GM12878 (cell line): Measurements from ENCODE around the gene PRKCE. TPM values are rescaled to one million over a fixed set of nuclear protein-coding genes. Genes with fewer than 3 reads are reported as not detected.

Experiments
- ATAC-seq: fragments of 200-7000 bp; cut with Tn5 transposase; 3 replicates; pipeline ENCODE4 v1.9.1; 2020; ENCODE audit warnings: mild to moderate bottlenecking, moderate library complexity
- BruUV-seq: library from RNA; stranded (reverse); fragments of 400-500 nt; replicated peaks from 2 replicates; lab custom pipeline; 2021; lab: Mats Ljungman, UMichigan
- CTCF ChIA-PET: fragments of 300-600 bp; sonication (Branson Sonifier 250); formaldehyde crosslinking; extraction: SDS; loops from one replicate; lab custom pipeline; 2021; ENCODE audit warnings: inconsistent platforms; lab: Yijun Ruan, JAX
- POLR2A ChIA-PET: fragments of 350-600 bp; formaldehyde crosslinking; extraction: SDS; loops from one replicate; lab custom pipeline; 2021; ENCODE audit warnings: inconsistent platforms; lab: Charles Lee
- RAD21 ChIA-PET: fragments of 300-600 bp; sonication (Branson Sonifier 250); formaldehyde crosslinking; loops from one replicate; lab custom pipeline; 2023; ENCODE audit warnings: antibody characterized with exemption; ENCODE audit not compliant: unreplicated experiment; lab: Charles Lee
- SMC1A ChIA-PET: fragments of 300-600 bp; sonication (Branson Sonifier 250); formaldehyde crosslinking; loops from one replicate; lab custom pipeline; 2023; ENCODE audit not compliant: unreplicated experiment, uncharacterized antibody; lab: Charles Lee
- DNase-seq: peaks from one replicate; pipeline ENCODE4 v3.0.0-alpha.2; 2011; ENCODE audit warnings: low read depth, low spot score
- FAIRE-seq: peaks from 3 replicates; lab custom pipeline; 2011; peaks lifted over from hg19 to GRCh38; lab: Jason Lieb, UNC
- H2AFZ ChIP-seq: 2 replicates; pipeline ENCODE4 v1.6.0; 2011; ENCODE audit warnings: low read depth, low read length, control low read depth; ENCODE audit not compliant: control insufficient read depth
- H3K27ac ChIP-seq: 2 replicates; pipeline ENCODE4 v1.5.1; 2011; ENCODE audit warnings: control low read depth; ENCODE audit not compliant: control insufficient read depth, insufficient read depth
- H3K27me3 ChIP-seq, 2 experiments: replicated peaks in 1 of 2; 2 replicates each; pipeline versions ENCODE4 v1.6.0 to v1.6.1; 2011; ENCODE audit warnings: low read length in 1 of 2; ENCODE audit not compliant: control insufficient read depth in 2 of 2, insufficient read depth in 2 of 2
- H3K36me3 ChIP-seq, 2 experiments: 2 replicates each; pipeline ENCODE4 v1.5.1; 2011; ENCODE audit warnings: low read length in 1 of 2; ENCODE audit not compliant: control insufficient read depth in 2 of 2, insufficient read depth in 2 of 2
- H3K4me1 ChIP-seq: 2 replicates; pipeline ENCODE4 v1.6.1; 2011; ENCODE audit warnings: mild to moderate bottlenecking, low read length, moderate library complexity, mixed read lengths; ENCODE audit not compliant: control insufficient read depth, insufficient read depth
- H3K4me2 ChIP-seq: 2 replicates; pipeline ENCODE4 v1.6.0; 2011; ENCODE audit warnings: control low read depth; ENCODE audit not compliant: control insufficient read depth, insufficient read depth
- H3K4me3 ChIP-seq: fragments of 200-600 bp; sonication (generic); 2 replicates; pipeline ENCODE4 v1.5.1; 2016
- H3K79me2 ChIP-seq: 2 replicates; pipeline ENCODE4 v1.6.0; 2011; ENCODE audit warnings: low read length; ENCODE audit not compliant: control insufficient read depth, insufficient read depth
- H3K9ac ChIP-seq: 2 replicates; pipeline ENCODE4 v1.8.0; 2011; ENCODE audit warnings: low read length, control low read depth, mixed read lengths; ENCODE audit not compliant: control insufficient read depth, insufficient read depth
- H3K9me3 ChIP-seq: replicated peaks from 3 replicates; pipeline ENCODE4 v1.5.1; 2011; ENCODE audit warnings: mild to moderate bottlenecking, low read length; ENCODE audit not compliant: control insufficient read depth, insufficient read depth
- H4K20me1 ChIP-seq: 2 replicates; pipeline ENCODE4 v1.6.0; 2011; ENCODE audit not compliant: control insufficient read depth, insufficient read depth
- BHLHE40 ChIP-seq, 2 experiments: fragments of 450-650 bp in 1 of 2; IDR thresholded peaks; 2 replicates each; pipeline ENCODE4 v1.6.1; 2011 to 2017; ENCODE audit warnings: low read depth in 2 of 2, borderline replicate concordance in 1 of 2, improper control_type of control experiment in 1 of 2, low read length in 1 of 2, mild to moderate bottlenecking in 1 of 2
- FOXM1 ChIP-seq: IDR thresholded peaks from 2 replicates; pipeline ENCODE4 v1.6.1; 2012; ENCODE audit warnings: low read depth, mild to moderate bottlenecking, inconsistent platforms, low read length, moderate library complexity
- IRF4 ChIP-seq: IDR thresholded peaks from 2 replicates; pipeline ENCODE4 v1.6.1; 2011; ENCODE audit warnings: low read depth, low read length
- MEF2B ChIP-seq: fragments of 450-650 bp; IDR thresholded peaks from 2 replicates; pipeline ENCODE4 v1.6.1; 2018; ENCODE audit warnings: mild to moderate bottlenecking, moderate library complexity; ENCODE audit not compliant: partially characterized antibody, poor library complexity, severe bottlenecking
- MXI1 ChIP-seq: fragments of 150-350 bp; IDR thresholded peaks from 2 replicates; pipeline ENCODE4 v1.6.1; 2011; ENCODE audit warnings: low read depth, mild to moderate bottlenecking, inconsistent platforms, low read length, improper control_type of control experiment
- NFIC ChIP-seq: IDR thresholded peaks from 2 replicates; pipeline ENCODE4 v1.6.1; 2012; ENCODE audit warnings: low read depth, mild to moderate bottlenecking, inconsistent platforms, low read length, moderate library complexity
- POLR2AphosphoS5 ChIP-seq: IDR thresholded peaks from 2 replicates; pipeline ENCODE4 v1.6.1; 2011; ENCODE audit warnings: mild to moderate bottlenecking, low read length, inconsistent platforms
- RBBP5 ChIP-seq: fragments of 200-600 bp; sonication (generic); conservative IDR thresholded peaks from 2 replicates; pipeline ENCODE4 v1.6.1; 2016
- RUNX3 ChIP-seq: IDR thresholded peaks from 2 replicates; pipeline ENCODE4 v1.6.1; 2012; ENCODE audit warnings: low read length, inconsistent platforms
- ZNF384 ChIP-seq: IDR thresholded peaks from 2 replicates; pipeline ENCODE4 v1.6.1; 2012; ENCODE audit warnings: low read depth, mild to moderate bottlenecking, low read length, improper control_type of control experiment, borderline replicate concordance
- WGBS: methylation state at CpG from one replicate; pipeline ENCODE4 v1.1.6; 2016; ENCODE audit warnings: low lambda C conversion rate; ENCODE audit not compliant: insufficient replicate concordance, insufficient coverage; ENCODE audit errors: missing lambda C conversion rate; 5-methylcytosine and 5-hydroxymethylcytosine counted together
- in situ Hi-C: fragments of 300-500 bp; cut with MboI; formaldehyde crosslinking; loops from 9 replicates; pipeline ENCODE4 v1.14.3; 2018; ENCODE audit warnings: mixed read lengths
- intact Hi-C: fragments of 100-400 bp; cut with micrococcal nuclease; formaldehyde crosslinking; loops from one replicate; pipeline ENCODE4 v1.14.2; 2022; ENCODE audit not compliant: unreplicated experiment
- polyA plus RNA-seq, 11 experiments: library from polyadenylated mRNA; depleted of rRNA in 4 of 11; unstranded in 6 of 11; stranded (reverse) in 5 of 11; fragments of >200 nt; fragmentation: Nextera tagmentation in 4 of 11; fragmentation: Illumina TruSeq in 1 of 11; extraction: Ambion mirVana in 4 of 11; extraction: Trizol in 1 of 11; gene quantifications; 1 replicate in 1 of 11; 2 replicates in 10 of 11; pipeline versions ENCODE4 v1.2.1 to v1.2.3, GENCODE V29; 2011 to 2016; ENCODE audit warnings: inconsistent platforms in 2 of 11, missing spikeins in 2 of 11, low read depth in 1 of 11
- total RNA-seq, 4 experiments: library from RNA; depleted of rRNA in 3 of 4; stranded (reverse); fragments of >200 nt in 3 of 4; fragmentation: Illumina TruSeq in 1 of 4; extraction: Trizol in 1 of 4; gene quantifications; 2 replicates each; pipeline versions ENCODE4 v1.2.1 to v1.2.3, GENCODE V29; 2013 to 2021
- TF ChIP-seq, protein P1 (sequence below): fragments of 450-650 bp; IDR thresholded peaks from 2 replicates; pipeline ENCODE4 v1.6.1; 2017; ENCODE audit warnings: mild to moderate bottlenecking, moderate library complexity
- TF ChIP-seq, protein P2 (sequence below): fragments of 450-650 bp; IDR thresholded peaks from 2 replicates; pipeline ENCODE4 v1.6.1; 2016; ENCODE audit warnings: mild to moderate bottlenecking
- TF ChIP-seq, protein P3 (sequence below): fragments of 150-350 bp; IDR thresholded peaks from 2 replicates; pipeline ENCODE4 v1.6.1; 2014; ENCODE audit warnings: mild to moderate bottlenecking, low read depth, low read length

PRKCE gene
- total and polyA plus RNA-seq, 10 of the 15 experiments (the other 5 are each of a cell fraction or from before 2014, with no cell fraction given) = 2.6 to 28.2 (median 11.3) TPM

DNA sequence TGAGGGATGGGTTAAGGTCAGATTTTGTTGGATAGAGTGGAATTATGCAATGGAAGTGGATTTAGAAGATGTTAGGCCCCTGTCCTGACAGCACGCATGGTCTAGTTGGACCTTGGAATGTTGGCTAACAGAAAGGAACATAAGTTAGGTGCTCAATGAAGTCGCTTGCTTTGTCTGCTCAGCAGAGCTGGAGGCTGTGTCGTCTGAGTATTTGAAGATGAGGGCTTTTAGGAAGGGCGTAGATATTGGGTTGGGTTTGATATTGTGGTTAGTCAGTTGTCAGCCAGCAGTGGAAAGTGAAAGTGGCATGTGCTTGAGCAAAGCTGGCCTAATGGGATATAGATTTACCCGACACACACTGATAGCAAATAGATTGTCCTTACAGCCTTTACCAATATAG is 239.3 kb downstream of the PRKCE start:
- SMC1A ChIA-PET = interaction anchor here (0.6 to 11.4 kb wide), 19 partner anchors 8 to 241 kb away, joined by 3 to 224 read pairs (median 17); no protein-coding TSS in a partner anchor
- DNase-seq = peak; percentile 44
- TF ChIP-seq RBBP5 = no peak
- TF ChIP-seq ZNF384 = no peak
- TF ChIP-seq FOXM1 = no peak
- TF ChIP-seq, protein P1, sequence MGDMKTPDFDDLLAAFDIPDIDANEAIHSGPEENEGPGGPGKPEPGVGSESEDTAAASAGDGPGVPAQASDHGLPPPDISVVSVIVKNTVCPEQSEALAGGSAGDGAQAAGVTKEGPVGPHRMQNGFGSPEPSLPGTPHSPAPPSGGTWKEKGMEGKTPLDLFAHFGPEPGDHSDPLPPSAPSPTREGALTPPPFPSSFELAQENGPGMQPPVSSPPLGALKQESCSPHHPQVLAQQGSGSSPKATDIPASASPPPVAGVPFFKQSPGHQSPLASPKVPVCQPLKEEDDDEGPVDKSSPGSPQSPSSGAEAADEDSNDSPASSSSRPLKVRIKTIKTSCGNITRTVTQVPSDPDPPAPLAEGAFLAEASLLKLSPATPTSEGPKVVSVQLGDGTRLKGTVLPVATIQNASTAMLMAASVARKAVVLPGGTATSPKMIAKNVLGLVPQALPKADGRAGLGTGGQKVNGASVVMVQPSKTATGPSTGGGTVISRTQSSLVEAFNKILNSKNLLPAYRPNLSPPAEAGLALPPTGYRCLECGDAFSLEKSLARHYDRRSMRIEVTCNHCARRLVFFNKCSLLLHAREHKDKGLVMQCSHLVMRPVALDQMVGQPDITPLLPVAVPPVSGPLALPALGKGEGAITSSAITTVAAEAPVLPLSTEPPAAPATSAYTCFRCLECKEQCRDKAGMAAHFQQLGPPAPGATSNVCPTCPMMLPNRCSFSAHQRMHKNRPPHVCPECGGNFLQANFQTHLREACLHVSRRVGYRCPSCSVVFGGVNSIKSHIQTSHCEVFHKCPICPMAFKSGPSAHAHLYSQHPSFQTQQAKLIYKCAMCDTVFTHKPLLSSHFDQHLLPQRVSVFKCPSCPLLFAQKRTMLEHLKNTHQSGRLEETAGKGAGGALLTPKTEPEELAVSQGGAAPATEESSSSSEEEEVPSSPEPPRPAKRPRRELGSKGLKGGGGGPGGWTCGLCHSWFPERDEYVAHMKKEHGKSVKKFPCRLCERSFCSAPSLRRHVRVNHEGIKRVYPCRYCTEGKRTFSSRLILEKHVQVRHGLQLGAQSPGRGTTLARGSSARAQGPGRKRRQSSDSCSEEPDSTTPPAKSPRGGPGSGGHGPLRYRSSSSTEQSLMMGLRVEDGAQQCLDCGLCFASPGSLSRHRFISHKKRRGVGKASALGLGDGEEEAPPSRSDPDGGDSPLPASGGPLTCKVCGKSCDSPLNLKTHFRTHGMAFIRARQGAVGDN = 0 out of 2 replicates have a peak, but pooled peaks have one; percentile 21
- no peak for TF ChIP-seq MEF2B
- TF ChIP-seq, protein P2, sequence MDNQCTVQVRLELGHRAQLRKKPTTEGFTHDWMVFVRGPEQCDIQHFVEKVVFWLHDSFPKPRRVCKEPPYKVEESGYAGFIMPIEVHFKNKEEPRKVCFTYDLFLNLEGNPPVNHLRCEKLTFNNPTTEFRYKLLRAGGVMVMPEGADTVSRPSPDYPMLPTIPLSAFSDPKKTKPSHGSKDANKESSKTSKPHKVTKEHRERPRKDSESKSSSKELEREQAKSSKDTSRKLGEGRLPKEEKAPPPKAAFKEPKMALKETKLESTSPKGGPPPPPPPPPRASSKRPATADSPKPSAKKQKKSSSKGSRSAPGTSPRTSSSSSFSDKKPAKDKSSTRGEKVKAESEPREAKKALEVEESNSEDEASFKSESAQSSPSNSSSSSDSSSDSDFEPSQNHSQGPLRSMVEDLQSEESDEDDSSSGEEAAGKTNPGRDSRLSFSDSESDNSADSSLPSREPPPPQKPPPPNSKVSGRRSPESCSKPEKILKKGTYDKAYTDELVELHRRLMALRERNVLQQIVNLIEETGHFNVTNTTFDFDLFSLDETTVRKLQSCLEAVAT = 0 out of 2 replicates have a peak, but pooled peaks have one; percentile 11
- TF ChIP-seq MXI1 = no peak
- TF ChIP-seq RUNX3 = peak; percentile 72
- peak in 1 of 2 experiments; percentile 58; a peak in 1 of 4 replicates for TF ChIP-seq BHLHE40 (IDR thresholded peaks at IDR 0.05; ENCODE audit: borderline replicate concordance in 1 of 2, low read depth in 2 of 2, low read length in 1 of 2)
- no peak for TF ChIP-seq NFIC
- TF ChIP-seq, protein P3, sequence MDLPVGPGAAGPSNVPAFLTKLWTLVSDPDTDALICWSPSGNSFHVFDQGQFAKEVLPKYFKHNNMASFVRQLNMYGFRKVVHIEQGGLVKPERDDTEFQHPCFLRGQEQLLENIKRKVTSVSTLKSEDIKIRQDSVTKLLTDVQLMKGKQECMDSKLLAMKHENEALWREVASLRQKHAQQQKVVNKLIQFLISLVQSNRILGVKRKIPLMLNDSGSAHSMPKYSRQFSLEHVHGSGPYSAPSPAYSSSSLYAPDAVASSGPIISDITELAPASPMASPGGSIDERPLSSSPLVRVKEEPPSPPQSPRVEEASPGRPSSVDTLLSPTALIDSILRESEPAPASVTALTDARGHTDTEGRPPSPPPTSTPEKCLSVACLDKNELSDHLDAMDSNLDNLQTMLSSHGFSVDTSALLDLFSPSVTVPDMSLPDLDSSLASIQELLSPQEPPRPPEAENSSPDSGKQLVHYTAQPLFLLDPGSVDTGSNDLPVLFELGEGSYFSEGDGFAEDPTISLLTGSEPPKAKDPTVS = no peak
- TF ChIP-seq POLR2AphosphoS5 = no peak
- no peak for TF ChIP-seq IRF4

More for the DNA sequence above, 239.3 kb downstream of the PRKCE start:
- Histone ChIP-seq H3K79me2 (peaks cover 4% of the 10 kb centered on the region; the same call in 1 of the 2 replicates), H3K36me3 (no peaks in the 10 kb centered on the region), H3K9me3 (no peaks in the 10 kb centered on the region; the same call in 2 of the 3 replicates), H3K4me1 (peaks cover 56% of the 10 kb centered on the region), H4K20me1 (no peaks in the 10 kb centered on the region), H3K4me2 (peak overlapping the region; percentile 60), H2AFZ (no peak overlapping the region), H3K4me3 (peak overlapping the region; percentile 8; the same call in 1 of the 2 replicates), H3K9ac (peak overlapping the region; percentile 24; the same call in 1 of the 2 replicates), H3K27ac (peak overlapping the region; percentile 85), H3K27me3 (no peaks in the 10 kb centered on the region)
- ChIA-PET CTCF (interaction anchor here (0.8 to 5.2 kb wide), 12 partner anchors 11 to 241 kb away, joined by 4 to 48 read pairs (median 8); no protein-coding TSS in a partner anchor), RAD21 (interaction anchor here (1.3 to 6.3 kb wide), 10 partner anchors 12 to 54 kb away, joined by 4 to 100 read pairs (median 30); no protein-coding TSS in a partner anchor), POLR2A (interaction anchor here (1.2 to 3.6 kb wide), 7 partner anchors 11 to 50 kb away, joined by 3 to 19 read pairs (median 10); no protein-coding TSS in a partner anchor)
- intact Hi-C loops = no loop called here
- WGBS = 77% methylated on average over 5 of the region's 5 CpGs
- peak; percentile 30 for ATAC-seq
- no TSS peak for BruUV-seq
- in situ Hi-C loops = no loop called here
- FAIRE-seq = no peak
